HG02678 (cell line): ENCODE data around the gene LYPLA2.
"Not testable (repeated sequence)": the region's sequence is repeated elsewhere in the genome, so short reads cannot be mapped to it uniquely, and the experiment has no call there.

ENCODE experiments used
- ATAC-seq: cut with Tn5 transposase; IDR thresholded peaks from one replicate; pipeline ENCODE4 v1.9.1; 2021; ENCODE audit warnings: mild to moderate bottlenecking, moderate library complexity; ENCODE audit not compliant: unreplicated experiment

Gene LYPLA2

DNA sequence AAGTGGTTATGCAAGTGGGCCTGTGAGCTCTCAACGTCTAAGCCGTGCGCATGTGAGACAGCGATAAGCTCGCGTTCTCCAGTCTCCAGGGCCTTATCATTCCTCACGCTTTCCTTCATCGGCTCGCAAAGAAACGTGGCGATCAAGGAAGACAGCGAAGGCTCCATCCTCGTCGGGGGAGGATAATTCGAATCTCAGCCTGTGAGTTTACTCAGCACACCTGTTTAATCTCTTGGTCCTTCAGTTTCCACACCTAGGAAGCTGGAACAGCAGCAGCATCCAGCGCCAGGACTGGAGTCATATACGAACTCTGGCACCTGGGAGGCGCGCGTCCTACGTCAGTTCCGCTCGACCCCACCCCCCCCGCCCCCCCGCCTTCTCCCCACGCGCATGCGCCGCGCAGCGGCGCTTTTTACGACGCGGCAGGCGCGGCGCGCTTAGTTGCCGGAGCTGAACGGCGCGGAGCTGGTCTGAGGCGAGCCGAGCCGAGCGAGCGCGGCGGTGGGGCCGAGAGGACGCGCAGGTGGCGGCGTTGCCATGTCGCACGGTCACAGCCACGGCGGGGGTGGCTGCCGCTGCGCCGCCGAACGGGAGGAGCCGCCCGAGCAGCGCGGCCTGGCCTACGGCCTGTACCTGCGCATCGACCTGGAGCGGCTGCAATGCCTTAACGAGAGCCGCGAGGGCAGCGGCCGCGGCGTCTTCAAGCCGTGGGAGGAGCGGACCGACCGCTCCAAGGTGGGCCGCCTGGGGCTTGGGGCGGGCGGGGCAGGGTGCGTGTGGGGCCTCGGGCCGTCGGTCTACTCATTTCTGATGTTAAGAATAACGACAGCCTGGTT is 12.7 kb upstream of the LYPLA2 start, which contains the start of gene PITHD1:
TSS of gene PITHD1 (plus strand) at position 440 of the 836 bp plus-strand sequence. CDS start at position 538, 98 bp downstream.
- ATAC-seq = peak; percentile 76

DNA sequence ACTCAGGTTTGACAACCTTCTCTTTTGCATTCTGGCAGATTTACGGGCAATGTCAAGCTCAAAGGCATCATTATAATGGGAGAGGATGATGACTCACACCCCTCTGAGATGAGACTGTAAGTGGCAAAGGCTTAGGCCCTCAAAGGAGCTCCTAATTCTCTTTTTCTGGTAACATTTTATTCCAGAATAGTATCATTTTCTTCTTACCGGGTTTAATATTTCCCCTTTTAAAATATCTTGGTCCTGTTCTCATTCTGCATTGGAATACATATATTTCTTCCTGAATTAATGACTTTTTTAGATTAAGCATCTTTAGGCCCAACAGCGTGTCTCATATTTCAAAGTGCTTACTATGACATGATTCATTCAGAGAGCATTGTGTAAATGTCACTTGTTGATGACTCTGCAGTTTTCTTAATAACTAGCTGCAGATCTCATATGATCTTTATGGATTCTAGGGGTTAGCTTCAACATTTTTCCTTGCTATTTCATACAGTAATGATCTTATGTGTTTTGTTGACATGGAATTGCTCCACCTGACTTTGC is 11.0 kb upstream of the LYPLA2 start:
- ATAC-seq = no peak

DNA sequence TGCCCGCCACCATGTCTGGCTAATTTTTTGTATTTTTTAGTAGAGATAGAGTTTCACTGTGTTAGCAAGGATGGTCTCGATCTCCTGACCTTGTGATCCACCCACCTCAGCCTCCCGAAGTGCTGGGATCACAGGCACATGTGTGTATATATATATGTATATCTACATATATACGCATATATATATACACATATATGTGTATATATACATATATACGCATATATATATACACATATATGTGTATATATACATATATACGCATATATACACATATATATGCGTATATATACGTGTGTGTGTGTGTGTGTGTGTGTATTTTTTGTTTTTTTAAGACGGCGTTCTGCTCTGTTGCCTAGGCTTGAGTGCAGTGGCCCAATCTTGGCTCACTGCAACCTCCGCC is 7.8 kb upstream of the LYPLA2 start:
- ATAC-seq = not testable (repeated sequence)

DNA sequence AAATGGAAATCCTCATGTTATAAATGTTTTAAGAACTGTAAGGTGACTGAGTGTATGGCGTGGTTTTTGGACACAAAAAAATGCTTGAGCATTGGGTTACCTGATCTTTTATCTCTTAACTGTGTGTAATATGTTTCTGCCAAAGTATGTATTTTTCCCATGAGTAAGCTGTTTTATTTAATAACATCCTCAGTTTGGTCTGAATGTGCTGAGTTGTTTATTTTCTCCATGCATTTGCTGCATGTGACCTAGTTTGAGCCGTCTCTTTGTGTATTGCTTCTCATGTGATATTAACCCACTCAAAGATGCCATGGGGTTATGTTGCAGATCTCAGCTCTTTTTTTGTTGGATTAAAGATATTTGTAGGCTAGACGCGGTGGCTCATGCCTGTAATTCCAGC is 6.1 kb upstream of the LYPLA2 start:
- no peak for ATAC-seq

DNA sequence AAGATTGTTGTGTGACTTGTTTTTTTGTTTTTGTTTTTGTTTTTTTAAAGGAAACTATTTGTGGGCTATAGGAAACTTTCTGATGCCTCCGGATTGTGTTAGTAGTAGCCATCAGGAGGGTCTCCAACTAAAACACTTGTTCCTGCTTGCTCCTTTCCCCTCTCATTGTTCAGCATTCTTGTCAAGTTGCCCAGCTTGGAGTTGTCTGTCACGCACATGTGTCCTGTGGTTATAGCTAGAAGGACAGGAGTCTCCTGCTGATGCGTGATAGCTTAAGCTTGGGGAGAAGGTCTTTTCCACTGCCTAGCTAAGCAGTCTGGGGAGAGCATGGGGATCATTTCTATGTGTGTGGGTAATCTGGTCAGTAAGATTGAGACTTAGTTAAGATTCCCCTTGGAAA is 3.2 kb upstream of the LYPLA2 start:
- ATAC-seq = no peak

DNA sequence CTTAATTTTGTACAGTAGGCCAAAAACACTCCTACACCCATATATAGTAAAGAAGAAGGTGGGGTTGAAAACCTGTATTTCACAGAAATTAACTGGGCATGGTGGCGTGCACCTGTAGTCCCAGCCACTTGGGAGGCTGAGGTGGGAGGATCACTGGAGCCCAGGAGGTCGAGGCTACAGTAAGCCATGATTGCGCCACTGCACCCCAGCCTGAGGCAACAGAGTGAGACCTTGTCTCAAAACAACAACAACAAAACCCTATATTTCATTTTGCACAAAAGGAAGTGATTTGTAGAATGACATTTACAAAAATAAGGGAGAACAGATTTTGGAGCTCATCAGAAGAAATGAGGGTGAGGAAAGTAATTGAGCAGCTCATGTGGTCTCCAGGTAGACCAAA is 2.2 kb upstream of the LYPLA2 start:
- ATAC-seq = no peak

DNA sequence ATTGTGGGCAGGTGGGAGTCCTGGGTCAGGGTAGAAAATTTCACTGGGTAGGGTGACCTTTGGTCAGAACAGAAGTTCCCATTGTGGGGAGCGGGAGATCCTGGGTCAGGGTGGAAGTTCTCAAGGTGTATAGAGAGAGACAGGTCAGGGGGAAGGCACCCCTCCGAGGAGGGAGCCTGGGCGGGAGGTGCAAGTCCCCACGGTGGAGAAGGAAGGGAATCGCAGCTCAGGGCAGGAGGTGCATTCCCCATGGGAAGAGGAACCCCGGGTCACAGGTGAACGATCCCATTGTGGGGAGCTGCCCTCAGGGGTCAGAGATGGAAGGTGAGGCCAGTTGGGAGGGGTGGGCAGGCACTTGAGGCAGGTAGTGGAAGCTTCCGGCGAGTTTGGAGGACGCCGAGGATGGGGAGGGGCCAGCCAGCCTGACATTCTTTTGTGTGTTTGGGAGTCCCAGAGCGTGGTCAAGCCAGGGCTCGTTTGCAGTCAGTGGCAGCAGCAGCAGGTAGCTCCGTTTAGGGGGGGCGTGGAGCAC is 637 bp downstream of the LYPLA2 start:
- ATAC-seq = no peak

DNA sequence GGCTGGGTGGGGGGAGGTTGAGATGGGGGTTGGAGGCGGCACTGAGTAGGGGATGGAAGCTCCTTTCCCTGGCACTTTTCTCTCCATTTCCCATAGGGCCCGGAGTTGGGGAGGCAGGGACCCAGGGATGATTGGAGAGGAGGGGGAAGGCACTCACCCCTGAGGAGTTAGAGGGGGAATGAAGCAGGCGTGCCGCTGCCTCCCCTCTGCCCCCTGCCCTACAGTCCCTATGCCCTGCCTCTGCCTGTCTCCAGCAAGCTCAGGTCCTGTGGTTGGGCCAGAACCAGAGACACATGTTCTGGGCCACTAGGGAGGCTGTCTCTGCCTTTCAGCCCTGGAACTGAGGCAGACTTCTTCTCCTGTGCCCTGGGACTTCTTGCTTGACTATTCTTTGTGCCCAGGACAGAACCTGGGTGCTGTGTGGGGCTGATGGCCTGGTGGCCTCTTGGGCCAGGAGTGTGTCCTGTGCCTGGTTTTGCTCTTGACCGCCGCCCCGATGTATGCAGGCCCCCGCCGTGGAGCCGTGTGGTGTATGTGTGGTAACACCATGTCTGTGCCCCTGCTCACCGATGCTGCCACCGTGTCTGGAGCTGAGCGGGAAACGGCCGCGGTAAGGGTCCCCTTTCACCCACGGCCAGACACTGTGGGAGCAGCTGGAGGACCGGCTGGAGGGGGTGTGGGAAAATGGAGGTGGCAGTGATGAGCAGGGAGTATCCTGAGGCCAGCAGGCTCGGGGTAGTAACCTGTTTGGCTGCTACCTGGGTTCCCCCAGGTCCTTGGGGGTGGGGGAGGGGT is 1.4 kb downstream of the LYPLA2 start:
- no peak for ATAC-seq

DNA sequence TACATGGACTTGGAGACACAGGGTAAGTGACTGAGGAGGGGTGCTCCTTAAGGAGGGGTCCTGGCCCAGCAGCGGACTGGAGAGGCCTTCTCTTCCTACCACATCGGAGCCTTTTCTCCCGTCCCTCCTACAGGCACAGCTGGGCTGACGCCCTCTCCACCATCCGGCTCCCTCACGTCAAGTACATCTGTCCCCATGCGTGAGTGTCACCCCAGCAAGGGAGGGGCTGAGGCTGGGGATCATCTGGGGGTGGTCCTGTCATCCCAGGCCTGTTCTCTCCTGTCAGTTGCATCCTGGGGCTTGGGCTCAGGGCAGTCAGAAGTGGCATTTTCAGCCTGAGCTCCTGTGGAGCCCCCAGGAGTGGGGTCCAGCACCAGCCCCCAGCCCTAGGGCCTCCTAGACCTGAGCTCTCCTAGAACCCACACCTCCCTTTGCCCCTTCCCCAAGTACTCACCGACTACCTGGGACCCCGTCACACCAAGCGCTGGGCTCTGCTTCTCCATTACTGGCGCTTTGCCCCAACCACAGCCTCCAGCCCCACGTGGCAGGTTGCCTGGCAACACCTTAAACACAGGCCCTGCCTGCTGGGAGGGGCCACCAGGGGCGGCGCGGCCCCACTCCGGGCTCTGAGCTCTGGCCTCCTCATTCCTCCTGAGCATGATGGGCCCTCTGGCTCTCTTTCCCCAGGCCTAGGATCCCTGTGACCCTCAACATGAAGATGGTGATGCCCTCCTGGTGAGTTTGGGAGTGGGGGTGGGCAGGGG is 2.3 kb downstream of the LYPLA2 start:
- ATAC-seq = no peak

DNA sequence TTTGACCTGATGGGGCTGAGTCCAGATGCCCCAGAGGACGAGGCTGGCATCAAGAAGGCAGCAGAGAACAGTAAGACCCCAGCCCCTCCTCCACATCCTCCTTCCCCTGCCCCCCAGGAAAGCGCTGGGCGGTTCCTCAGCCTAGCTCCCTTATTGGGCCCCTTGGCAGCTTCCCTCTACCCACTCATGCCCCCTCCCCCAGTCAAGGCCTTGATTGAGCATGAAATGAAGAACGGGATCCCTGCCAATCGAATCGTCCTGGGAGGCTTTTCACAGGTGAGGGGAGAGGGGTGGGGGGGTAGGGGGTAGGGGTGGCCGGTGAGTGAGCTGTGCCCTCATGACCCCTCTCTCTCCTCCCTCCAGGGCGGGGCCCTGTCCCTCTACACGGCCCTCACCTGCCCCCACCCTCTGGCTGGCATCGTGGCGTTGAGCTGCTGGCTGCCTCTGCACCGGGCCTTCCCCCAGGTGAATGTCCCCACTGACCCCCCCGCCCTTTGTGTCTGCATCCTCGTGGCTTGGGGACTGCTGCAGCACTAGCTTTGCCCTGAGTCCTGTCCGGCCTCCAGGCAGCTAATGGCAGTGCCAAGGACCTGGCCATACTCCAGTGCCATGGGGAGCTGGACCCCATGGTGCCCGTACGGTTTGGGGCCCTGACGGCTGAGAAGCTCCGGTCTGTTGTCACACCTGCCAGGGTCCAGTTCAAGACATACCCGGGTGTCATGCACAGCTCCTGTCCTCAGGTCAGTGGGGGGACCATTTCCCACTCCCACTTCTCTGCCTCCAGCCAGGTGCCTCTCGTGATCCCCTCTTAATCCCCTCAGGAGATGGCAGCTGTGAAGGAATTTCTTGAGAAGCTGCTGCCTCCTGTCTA is 3.2 kb downstream of the LYPLA2 start:
- ATAC-seq = no peak

DNA sequence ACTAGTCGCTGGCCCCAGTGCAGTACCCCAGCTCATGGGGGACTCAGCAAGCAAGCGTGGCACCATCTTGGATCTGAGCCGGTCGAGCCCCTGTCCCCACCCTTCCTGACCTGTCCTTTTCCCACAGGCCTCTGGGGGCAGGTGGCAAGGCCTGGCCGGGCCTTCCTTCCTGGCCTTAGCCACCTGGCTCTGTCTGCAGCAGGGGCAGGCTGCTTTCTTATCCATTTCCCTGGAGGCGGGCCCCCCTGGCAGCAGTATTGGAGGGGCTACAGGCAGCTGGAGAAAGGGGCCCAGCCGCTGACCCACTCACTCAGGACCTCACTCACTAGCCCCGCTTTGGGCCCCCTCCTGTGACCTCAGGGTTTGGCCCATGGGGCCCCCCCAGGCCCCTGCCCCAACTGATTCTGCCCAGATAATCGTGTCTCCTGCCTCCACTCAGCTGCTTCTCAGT is 3.8 kb downstream of the LYPLA2 start:
- not testable (repeated sequence) for ATAC-seq

DNA sequence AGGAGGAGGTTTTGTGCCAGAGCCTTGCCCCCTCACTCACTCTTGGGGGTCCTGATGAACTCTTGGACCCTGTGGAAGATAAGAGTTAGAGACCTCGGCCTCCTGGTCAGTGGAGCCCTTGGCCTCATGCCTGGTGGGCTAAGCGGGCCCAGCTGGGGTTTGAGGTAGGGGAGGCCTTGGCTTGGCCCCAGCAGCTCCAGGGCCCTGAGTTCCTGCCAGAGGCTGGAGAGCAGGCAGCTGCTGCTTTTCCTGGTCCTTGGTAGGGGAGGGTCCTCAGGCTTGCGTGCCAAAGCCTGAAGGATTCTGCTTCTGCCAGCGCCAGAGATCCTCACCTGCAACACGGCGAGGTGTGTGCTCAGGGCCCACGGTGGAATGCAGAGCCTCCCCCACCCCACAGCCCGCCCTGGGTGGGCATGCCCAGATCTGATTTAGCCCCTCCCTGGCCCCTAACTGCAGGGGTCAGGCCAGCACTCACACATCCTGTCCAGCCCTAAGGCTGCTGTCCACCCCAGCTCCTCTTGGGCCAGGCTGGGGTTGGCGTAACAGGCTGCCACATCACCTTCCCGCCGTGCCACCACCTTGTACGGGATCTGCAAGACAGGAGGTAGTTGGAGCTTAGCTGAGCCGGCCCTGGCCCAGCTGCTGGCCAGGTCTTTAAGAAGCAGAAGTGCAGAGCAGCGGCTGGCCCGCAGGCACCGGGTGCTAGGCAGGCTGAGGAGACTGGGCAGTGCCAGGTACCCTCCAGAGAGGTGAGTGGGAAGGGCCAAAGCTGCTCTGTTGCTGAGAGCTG is 4.9 kb downstream of the LYPLA2 start:
- ATAC-seq = no peak

DNA sequence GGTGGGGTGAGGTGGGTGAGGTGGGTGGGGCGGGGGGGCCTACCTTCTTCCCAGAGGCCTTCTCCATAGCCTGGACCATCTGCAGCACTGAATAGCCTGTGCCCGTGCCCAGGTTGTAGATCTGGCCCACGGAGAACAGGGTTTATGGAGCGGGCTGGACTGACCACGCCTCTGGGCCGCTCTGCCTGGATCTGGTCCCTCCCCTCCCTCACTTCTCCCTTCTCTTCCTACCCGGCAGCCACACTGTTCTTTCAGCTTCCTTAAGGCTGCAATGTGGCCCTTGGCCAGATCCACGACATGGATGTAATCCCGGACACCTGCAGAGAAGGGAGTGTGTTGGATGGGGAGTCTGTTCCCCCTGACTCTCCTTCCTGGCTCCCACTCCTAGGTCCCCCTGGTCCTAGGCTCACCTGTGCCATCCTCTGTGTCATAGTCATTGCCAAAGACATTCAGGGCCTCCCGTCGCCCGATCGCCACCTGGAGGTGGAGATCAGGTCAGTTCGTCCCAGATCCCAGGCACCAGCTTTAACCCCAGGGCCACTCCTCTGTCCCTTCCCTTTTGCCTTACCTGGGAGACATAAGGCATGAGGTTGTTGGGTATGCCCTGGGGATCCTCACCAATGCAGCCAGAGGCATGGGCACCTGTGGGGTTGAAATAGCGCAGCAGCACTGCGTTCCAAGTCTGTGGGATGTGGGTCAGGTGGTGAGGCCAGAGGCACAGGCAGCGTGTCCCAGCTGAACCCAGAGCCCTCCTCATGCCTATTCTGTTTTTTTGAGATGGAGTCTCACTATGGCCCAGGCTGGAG is 5.7 kb downstream of the LYPLA2 start:
- ATAC-seq = no peak

DNA sequence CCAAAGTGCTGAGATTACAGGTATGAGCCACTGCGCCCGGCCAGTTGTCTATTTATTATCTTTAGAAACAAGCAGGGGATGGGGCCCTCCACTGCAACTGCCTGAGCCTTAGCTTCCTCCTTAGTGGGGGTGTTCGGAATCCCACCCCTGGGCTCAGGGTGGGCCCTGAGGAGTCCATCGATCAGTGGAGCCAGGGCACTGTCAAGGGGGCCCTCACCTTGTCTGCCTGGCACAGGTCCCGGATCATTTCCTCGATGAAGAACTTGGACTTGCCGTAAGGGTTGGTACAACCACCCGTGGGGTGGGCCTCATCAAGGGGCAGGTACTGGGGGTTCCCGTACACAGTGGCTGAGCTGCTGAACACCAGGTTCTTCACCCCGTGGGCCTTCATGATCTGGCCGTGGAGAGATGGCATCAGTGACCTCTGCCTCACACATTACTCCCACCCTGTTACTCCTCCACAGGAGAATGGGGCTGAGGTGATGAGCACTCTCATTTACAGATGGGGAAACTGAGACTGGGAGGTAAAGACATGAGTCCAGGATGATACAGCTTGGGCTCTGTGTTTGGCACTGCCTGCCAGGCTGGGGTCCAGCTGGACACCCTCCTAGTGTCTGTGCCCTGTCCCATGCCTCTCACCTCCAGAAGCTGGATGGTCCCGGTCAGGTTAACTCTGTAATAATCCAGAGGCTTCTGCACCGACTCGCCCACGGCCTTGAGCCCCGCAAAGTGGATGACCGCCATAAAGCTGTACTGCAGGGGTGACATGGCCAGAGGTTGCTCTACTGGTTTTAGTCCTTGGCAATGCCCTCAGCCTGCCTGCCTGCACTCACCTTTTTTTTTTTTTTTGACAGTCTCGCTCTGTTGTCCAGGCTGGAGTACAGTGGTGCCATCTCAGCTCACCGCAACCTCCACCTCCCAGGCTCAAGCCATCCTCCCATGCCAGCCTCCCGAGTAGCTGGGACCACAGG is 6.8 kb downstream of the LYPLA2 start:
- no peak for ATAC-seq

DNA sequence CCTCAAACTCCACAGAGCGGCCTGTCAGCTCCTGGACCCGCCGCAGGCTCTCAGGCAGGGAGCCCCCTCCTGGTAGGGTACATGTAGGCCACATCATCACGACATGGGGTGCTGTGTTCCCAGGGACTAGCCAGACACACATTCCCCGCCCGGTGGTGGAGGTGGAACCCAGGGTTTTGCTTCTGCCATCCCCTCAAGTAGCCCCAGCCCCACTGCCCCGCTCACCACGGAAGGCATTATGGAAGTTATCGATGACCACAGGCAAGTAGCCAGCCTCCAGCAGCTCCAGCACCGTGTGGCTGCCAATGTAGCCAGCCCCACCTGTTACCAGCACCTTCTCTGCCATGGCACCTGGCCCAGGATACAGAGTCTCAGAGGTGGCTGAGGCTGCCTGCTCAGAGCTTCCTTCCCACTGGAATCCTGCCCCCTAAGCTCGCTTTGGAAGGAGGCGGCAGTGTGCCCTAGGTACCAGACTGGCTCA is 7.8 kb downstream of the LYPLA2 start:
- ATAC-seq = no peak

DNA sequence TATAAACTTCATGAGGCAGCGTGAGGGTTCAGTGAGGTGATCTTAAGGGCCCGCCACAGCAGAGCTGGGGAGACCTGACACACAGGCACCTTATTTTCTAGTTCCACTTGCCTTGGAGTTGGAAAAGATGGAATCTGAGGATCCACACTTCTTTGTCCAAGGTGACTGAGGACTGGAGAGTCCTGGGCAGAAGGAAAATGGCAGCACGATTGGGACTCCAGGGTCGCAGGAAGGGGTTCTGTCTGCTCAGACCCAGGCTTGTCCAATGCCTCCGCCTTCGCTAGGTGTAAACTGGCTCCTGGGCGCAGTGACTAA is 8.3 kb downstream of the LYPLA2 start:
- ATAC-seq = no peak
